Measurements from ENCODE around the gene ASB4.

The ASB4 gene

GRCh38 chr7:95581467-95581866 is 95.7 kb downstream of the ASB4 start:
- TF ChIP-seq CTCF (IDR thresholded peaks at IDR 0.05; ENCODE audit: insufficient read depth, missing control alignments) = no peak
- DNase-seq (ENCODE audit: insufficient read length, low spot score) (no peak), FAIRE-seq (no peak)

- TF ChIP-seq CTCF (IDR thresholded peaks at IDR 0.05; ENCODE audit: insufficient read depth, missing control alignments) = no peak
- DNase-seq (ENCODE audit: insufficient read length, low spot score) (no peak), FAIRE-seq (no peak)
Measured at GRCh38 chr7:95582578-95583293, 97.0 kb downstream of the ASB4 start.

- FAIRE-seq (no peak), DNase-seq (ENCODE audit: insufficient read length, low spot score) (no peak)
- no peak for TF ChIP-seq CTCF (IDR thresholded peaks at IDR 0.05; ENCODE audit: insufficient read depth, missing control alignments)
Measured at GRCh38 chr7:95583834-95584621, 98.3 kb downstream of the ASB4 start.

GRCh38 chr7:95584769-95585425 is 99.2 kb downstream of the ASB4 start:
- no peak for DNase-seq (ENCODE audit: insufficient read length, low spot score)
- peak; percentile 51 for FAIRE-seq
- TF ChIP-seq CTCF (IDR thresholded peaks at IDR 0.05; ENCODE audit: insufficient read depth, missing control alignments) = no peak

- TF ChIP-seq CTCF (IDR thresholded peaks at IDR 0.05; ENCODE audit: insufficient read depth, missing control alignments) = no peak
- DNase-seq (ENCODE audit: insufficient read length, low spot score) (no peak), FAIRE-seq (no peak)
Measured at GRCh38 chr7:95585426-95585789, 99.7 kb downstream of the ASB4 start.

GRCh38 chr7:95586951-95587301 is 101.2 kb downstream of the ASB4 start:
- DNase-seq (ENCODE audit: insufficient read length, low spot score) (no peak), FAIRE-seq (peak; percentile 85)
- no peak for TF ChIP-seq CTCF (IDR thresholded peaks at IDR 0.05; ENCODE audit: insufficient read depth, missing control alignments)

Measured in D721Med (cell line).